ENCODE data around the gene ADGRG3. TPM values are rescaled to one million over a fixed set of nuclear protein-coding genes. Genes with fewer than 3 reads are reported as not detected.

ADGRG3 gene
- polyA plus RNA-seq, 3 donors: 0.41 to 1.0 TPM; not detected in 1

DNA sequence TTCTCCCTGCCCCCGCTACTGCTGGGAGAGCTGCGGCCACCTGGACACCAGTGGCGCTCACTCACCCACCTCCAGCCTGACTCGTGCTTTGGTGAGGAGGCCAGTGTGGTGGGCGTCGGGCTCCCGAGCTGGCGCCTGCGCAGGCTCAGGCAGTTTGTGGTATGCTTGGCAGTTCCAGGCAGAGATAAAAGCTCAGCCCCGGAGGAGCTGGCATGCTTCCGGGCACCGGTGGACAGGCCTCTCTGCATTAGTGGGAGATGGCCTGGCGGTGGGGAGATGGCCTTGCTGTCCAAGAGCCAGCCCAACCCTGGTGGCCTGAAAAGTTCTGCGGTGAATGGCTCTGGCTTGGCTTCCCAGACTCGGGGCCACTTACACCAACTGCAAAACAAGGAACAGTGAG is 35.5 kb upstream of the ADGRG3 start:
- peaks cover 0 to 7% (median 0%) of the 10 kb centered on the region in 7 donors for H3K9me3 Mint-ChIP-seq
- Histone ChIP-seq H3K4me1 (ENCODE audit: control insufficient read depth in 1 of 2, insufficient read depth in 2 of 2, low read length in 2 of 2) (peaks cover 3 to 6% of the 10 kb centered on the region in 2 donors), H3K27me3 (ENCODE audit: control insufficient read depth in 2 of 2, insufficient read depth in 2 of 2, low read length in 2 of 2) (peaks cover 17 to 65% of the 10 kb centered on the region in 2 donors), H3K79me2 (ENCODE audit: insufficient read depth, low read length) (no peaks in the 10 kb centered on the region), H3K9me3 (replicated peaks in 1 of 2; ENCODE audit: control insufficient read depth in 1 of 2, insufficient read depth in 1 of 2, low read length in 2 of 2) (peaks cover 0 to 13% of the 10 kb centered on the region in 2 donors), H3K9ac (ENCODE audit: insufficient read depth, low read length, poor library complexity, severe bottlenecking) (no peak overlapping the region), H3K4me3 (replicated peaks in 1 of 3; ENCODE audit: low read depth in 2 of 3, low read length in 3 of 3) (no peak overlapping the region), H3K27ac (ENCODE audit: low read depth in 1 of 2, low read length in 2 of 2) (no peak overlapping the region), H2AFZ (ENCODE audit: insufficient read depth, low read depth, low read length, poor library complexity, severe bottlenecking) (no peak overlapping the region), H3K36me3 (replicated peaks in 1 of 2; ENCODE audit: control insufficient read depth in 1 of 2, insufficient read depth in 2 of 2, low read length in 2 of 2) (no peaks in the 10 kb centered on the region), H4K20me1 (ENCODE audit: insufficient read depth, low read length) (no peaks in the 10 kb centered on the region), H3K4me2 (replicated peaks; ENCODE audit: extremely low read depth, low read length, poor library complexity, severe bottlenecking) (no peak overlapping the region)
- no peak for TF ChIP-seq CTCF (IDR thresholded peaks at IDR 0.05)
- no peak overlapping the region for H3K4me3 Mint-ChIP-seq
- H3K36me3 Mint-ChIP-seq: peaks cover 0 to 2% of the 10 kb centered on the region in 2 donors
- 35% methylated on average over 12 of the region's 15 CpGs for WGBS (ENCODE audit: insufficient coverage)
- H3K4me1 Mint-ChIP-seq: peaks cover 15% of the 10 kb centered on the region
- H3K27ac Mint-ChIP-seq: no peak overlapping the region
- no peak for DNase-seq
- peaks cover 43 to 74% (median 51%) of the 10 kb centered on the region in 3 donors for H3K27me3 Mint-ChIP-seq (ENCODE audit: low read depth in 3 of 3)
- intact Hi-C loops (cut with micrococcal nuclease): no loop called here

DNA sequence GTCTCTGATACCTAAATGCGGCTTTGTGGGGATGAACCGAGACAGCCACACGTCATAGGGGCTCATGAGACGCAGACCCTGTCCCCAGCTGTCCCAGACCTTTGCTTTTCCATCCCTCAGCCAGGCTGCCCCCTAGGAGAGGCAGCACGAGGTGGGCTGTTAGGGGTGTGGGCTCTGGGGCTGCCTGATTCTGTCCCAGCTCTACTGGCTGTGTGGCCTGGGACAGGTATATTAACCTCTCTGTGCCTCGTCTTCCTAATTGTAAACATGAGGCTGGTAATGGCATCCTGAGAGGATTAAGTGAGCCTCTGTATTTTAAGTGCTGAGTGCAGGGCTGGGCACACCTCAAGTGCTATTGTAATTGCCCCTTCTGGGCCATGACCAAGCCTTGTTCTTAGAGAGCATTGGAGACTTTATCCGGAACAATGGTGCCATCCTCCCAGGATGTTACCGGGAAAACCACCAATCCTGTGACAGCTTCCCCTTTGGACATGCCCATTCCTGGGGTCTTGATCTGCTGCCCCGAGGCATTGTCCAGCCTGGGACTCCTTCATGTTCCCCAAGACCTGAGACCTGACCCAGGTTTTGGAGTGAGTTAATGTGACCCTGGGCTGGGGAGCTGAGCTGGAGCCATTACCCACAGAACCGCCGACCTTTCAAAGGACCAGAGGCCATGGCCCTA is 34.6 kb upstream of the ADGRG3 start:
- WGBS (ENCODE audit: insufficient coverage): 88% methylated on average over 9 of the region's 11 CpGs
- Histone ChIP-seq H3K4me2 (replicated peaks; ENCODE audit: extremely low read depth, low read length, poor library complexity, severe bottlenecking) (no peak overlapping the region), H3K9me3 (replicated peaks in 1 of 2; ENCODE audit: control insufficient read depth in 1 of 2, insufficient read depth in 1 of 2, low read length in 2 of 2) (peaks cover 0 to 11% of the 10 kb centered on the region in 2 donors), H3K27ac (ENCODE audit: low read depth in 1 of 2, low read length in 2 of 2) (no peak overlapping the region), H3K36me3 (replicated peaks in 1 of 2; ENCODE audit: control insufficient read depth in 1 of 2, insufficient read depth in 2 of 2, low read length in 2 of 2) (no peaks in the 10 kb centered on the region), H3K79me2 (ENCODE audit: insufficient read depth, low read length) (no peaks in the 10 kb centered on the region), H3K9ac (ENCODE audit: insufficient read depth, low read length, poor library complexity, severe bottlenecking) (no peak overlapping the region), H3K27me3 (ENCODE audit: control insufficient read depth in 2 of 2, insufficient read depth in 2 of 2, low read length in 2 of 2) (peaks cover 17 to 66% of the 10 kb centered on the region in 2 donors), H4K20me1 (ENCODE audit: insufficient read depth, low read length) (no peaks in the 10 kb centered on the region), H3K4me1 (ENCODE audit: control insufficient read depth in 1 of 2, insufficient read depth in 2 of 2, low read length in 2 of 2) (peaks cover 3 to 6% of the 10 kb centered on the region in 2 donors), H2AFZ (ENCODE audit: insufficient read depth, low read depth, low read length, poor library complexity, severe bottlenecking) (no peak overlapping the region), H3K4me3 (replicated peaks in 1 of 3; ENCODE audit: low read depth in 2 of 3, low read length in 3 of 3) (no peak overlapping the region)
- intact Hi-C loops (cut with micrococcal nuclease): no loop called here
- Mint-ChIP-seq H3K4me3 (no peak overlapping the region), H3K27me3 (ENCODE audit: low read depth in 3 of 3) (peaks cover 45 to 74% (median 46%) of the 10 kb centered on the region in 3 donors), H3K9me3 (peaks cover 0 to 7% (median 0%) of the 10 kb centered on the region in 7 donors), H3K36me3 (peaks cover 0 to 2% of the 10 kb centered on the region in 2 donors), H3K4me1 (peaks cover 14% of the 10 kb centered on the region), H3K27ac (no peak overlapping the region)
- no peak for TF ChIP-seq CTCF (IDR thresholded peaks at IDR 0.05)
- DNase-seq: no peak

All from CD14-positive monocyte (primary cell).